ENCODE results near the gene DDR1.

The DDR1 gene

GRCh38 chr6:30855429-30856075 is 28.8 kb upstream of the DDR1 start:
- no peak for TF ChIP-seq SIN3A (IDR thresholded peaks at IDR 0.05; ENCODE audit: borderline replicate concordance, insufficient read depth, low read length)

DNA sequence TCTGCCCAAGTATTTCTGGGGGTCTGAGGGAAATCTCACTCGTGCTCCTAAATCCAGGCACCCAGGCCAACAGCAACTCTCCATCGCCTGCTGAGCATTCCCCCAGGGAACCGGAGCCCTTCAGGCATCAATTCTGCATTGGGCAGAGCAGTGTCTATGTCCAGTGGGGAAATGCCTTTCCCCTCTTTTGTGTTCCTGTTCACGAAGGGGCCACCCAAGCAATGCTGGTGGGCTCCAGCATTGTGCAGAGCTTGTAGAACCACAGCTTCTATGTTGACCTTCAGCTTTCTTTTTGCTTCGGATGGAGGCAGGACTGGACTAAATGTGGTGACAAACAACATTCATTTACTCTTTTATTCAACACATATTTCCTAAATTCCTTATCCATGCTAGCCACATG is 27.2 kb upstream of the DDR1 start:
- TF ChIP-seq POLR2AphosphoS5 (IDR thresholded peaks at IDR 0.05; ENCODE audit: low read depth, low read length), result no peak
- no peak for TF ChIP-seq REST (IDR thresholded peaks at IDR 0.05; ENCODE audit: insufficient read depth in 1 of 2, low read depth in 2 of 2, low read length in 2 of 2)
- no peak for TF ChIP-seq TAF1 (IDR thresholded peaks at IDR 0.05; ENCODE audit: borderline replicate concordance, insufficient read depth, low read length)
- TF ChIP-seq SIN3A (IDR thresholded peaks at IDR 0.05; ENCODE audit: borderline replicate concordance, insufficient read depth, low read length), result no peak
- no peak for TF ChIP-seq FOXP2 (optimal IDR thresholded peaks at IDR 0.05; ENCODE audit: borderline replicate concordance, extremely low read depth, extremely low read length, insufficient read depth)

DNA sequence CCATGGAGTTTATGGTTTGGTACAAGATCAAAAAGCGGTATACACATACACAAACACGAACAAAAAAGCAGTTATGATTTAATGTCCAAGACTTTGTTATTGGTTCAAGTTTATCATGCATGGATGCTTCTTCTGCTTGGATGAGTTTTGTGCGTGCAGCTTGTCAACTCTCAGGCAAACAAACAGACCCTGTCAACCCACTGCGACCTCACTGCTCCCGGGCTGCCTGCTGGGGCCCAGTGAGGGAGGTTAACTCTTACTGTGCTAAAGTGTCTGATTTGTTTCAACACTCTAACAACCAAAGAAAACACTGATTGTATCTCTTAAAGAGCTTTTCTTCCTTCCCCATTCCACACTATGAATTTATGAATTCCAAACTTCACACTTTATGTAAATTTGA is 26.8 kb upstream of the DDR1 start:
- TF ChIP-seq POLR2AphosphoS5 (IDR thresholded peaks at IDR 0.05; ENCODE audit: low read depth, low read length) (no peak), FOXP2 (optimal IDR thresholded peaks at IDR 0.05; ENCODE audit: borderline replicate concordance, extremely low read depth, extremely low read length, insufficient read depth) (no peak), REST (IDR thresholded peaks at IDR 0.05; ENCODE audit: insufficient read depth in 1 of 2, low read depth in 2 of 2, low read length in 2 of 2) (no peak), TAF1 (IDR thresholded peaks at IDR 0.05; ENCODE audit: borderline replicate concordance, insufficient read depth, low read length) (no peak), SIN3A (IDR thresholded peaks at IDR 0.05; ENCODE audit: borderline replicate concordance, insufficient read depth, low read length) (no peak)

- TF ChIP-seq REST (IDR thresholded peaks at IDR 0.05; ENCODE audit: insufficient read depth in 1 of 2, low read depth in 2 of 2, low read length in 2 of 2) (no peak), POLR2AphosphoS5 (IDR thresholded peaks at IDR 0.05; ENCODE audit: low read depth, low read length) (no peak), SIN3A (IDR thresholded peaks at IDR 0.05; ENCODE audit: borderline replicate concordance, insufficient read depth, low read length) (no peak), TAF1 (IDR thresholded peaks at IDR 0.05; ENCODE audit: borderline replicate concordance, insufficient read depth, low read length) (no peak), FOXP2 (optimal IDR thresholded peaks at IDR 0.05; ENCODE audit: borderline replicate concordance, extremely low read depth, extremely low read length, insufficient read depth) (no peak)
These were observed 22.9 kb upstream of the DDR1 start for GRCh38 chr6:30861257-30862048.

DNA sequence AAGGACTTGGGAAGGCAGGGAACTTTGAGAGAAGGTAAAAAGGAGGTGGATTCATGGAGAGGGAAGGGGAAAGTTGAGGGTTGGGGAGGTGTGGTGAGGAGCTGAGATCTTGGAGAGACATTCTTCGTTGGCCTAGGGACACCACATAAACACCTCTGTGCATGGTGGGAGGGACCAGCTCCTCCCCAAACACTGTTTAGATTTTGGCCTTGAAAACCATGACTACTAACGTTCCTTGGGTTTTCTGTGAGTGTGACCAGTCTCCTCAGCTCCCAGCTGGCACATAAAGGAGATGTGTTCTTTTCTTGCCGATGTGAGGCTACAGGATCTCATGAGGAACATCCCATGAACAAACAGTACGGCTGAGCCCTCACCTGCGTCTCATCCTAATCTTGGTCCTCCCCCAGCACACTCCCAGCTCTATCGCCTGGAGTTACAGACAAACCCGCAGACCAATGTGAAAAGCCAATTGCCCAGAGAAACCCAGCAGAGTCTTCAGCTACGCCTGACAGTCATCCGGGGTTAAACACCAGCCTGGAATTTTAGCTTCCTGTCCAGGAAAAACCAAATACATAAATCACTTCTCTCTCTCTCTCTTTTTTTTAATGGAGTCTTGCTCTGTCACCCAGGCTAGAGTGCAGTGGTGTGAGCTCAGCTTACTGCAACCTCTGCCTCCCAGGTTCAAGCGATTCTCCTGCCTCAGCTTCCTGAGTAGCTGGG is 22.0 kb upstream of the DDR1 start:
- no peak for TF ChIP-seq SIN3A (IDR thresholded peaks at IDR 0.05; ENCODE audit: borderline replicate concordance, insufficient read depth, low read length)
- TF ChIP-seq TAF1 (IDR thresholded peaks at IDR 0.05; ENCODE audit: borderline replicate concordance, insufficient read depth, low read length), result no peak
- no peak for TF ChIP-seq FOXP2 (optimal IDR thresholded peaks at IDR 0.05; ENCODE audit: borderline replicate concordance, extremely low read depth, extremely low read length, insufficient read depth)
- no peak for TF ChIP-seq REST (IDR thresholded peaks at IDR 0.05; ENCODE audit: insufficient read depth in 1 of 2, low read depth in 2 of 2, low read length in 2 of 2)
- TF ChIP-seq POLR2AphosphoS5 (IDR thresholded peaks at IDR 0.05; ENCODE audit: low read depth, low read length), result no peak
